HepG2 (cell line): ENCODE data around the gene ZNF853. TPM values are rescaled to one million over a fixed set of nuclear protein-coding genes. Genes with fewer than 3 reads are reported as not detected.

Experiments used
- FOXO4 ChIP-seq: sonication (generic); formaldehyde crosslinking; conservative IDR thresholded peaks from 2 replicates; pipeline ENCODE4 v1.8.1; 2023; ENCODE audit warnings: missing genetic modification reagents
- GABPA ChIP-seq, 2 experiments: IDR thresholded peaks; 2 replicates each; pipeline ENCODE4 v1.6.1; 2011 to 2016; ENCODE audit warnings: low read depth in 2 of 2, low read length in 1 of 2, missing biosample characterization in 1 of 2, missing genetic modification characterization in 1 of 2
- HDAC1 ChIP-seq: sonication (generic); formaldehyde crosslinking; IDR thresholded peaks from 2 replicates; pipeline ENCODE4 v1.5.1; 2020; ENCODE audit warnings: mild to moderate bottlenecking, missing genetic modification reagents
- HNRNPL ChIP-seq: fragments of 200-400 bp; formaldehyde crosslinking; IDR thresholded peaks from 2 replicates; pipeline ENCODE4 v1.6.1; 2017; ENCODE audit warnings: mild to moderate bottlenecking, low read depth, low read length
- IKZF5 ChIP-seq: IDR thresholded peaks from 2 replicates; pipeline ENCODE4 v1.6.1; 2018; ENCODE audit warnings: missing genetic modification reagents, mild to moderate bottlenecking, missing compliant biosample characterization
- NCOA2 ChIP-seq: sonication (generic); formaldehyde crosslinking; IDR thresholded peaks from 2 replicates; pipeline ENCODE4 v1.8.0; 2022; ENCODE audit warnings: inconsistent platforms
- PPARG ChIP-seq: conservative IDR thresholded peaks from 2 replicates; pipeline ENCODE4 v1.6.1; 2016; ENCODE audit warnings: missing biosample characterization, missing genetic modification reagents
- RXRB ChIP-seq: IDR thresholded peaks from 2 replicates; pipeline ENCODE4 v1.6.1; 2016; ENCODE audit warnings: borderline replicate concordance, missing genetic modification reagents, missing compliant biosample characterization
- SMC3 ChIP-seq: IDR thresholded peaks from 2 replicates; pipeline ENCODE4 v1.6.1; 2011; ENCODE audit warnings: low read length, improper control_type of control experiment
- SOX13 ChIP-seq, 3 experiments: fragments of 450-650 bp in 1 of 3; sonication (generic) in 1 of 3; formaldehyde crosslinking in 1 of 3; IDR thresholded peaks in 2 of 3; conservative IDR thresholded peaks in 1 of 3; 2 replicates each; pipeline versions ENCODE4 v1.5.0 to v1.6.1; 2016 to 2020; ENCODE audit warnings: antibody characterized with exemption in 1 of 3, mild to moderate bottlenecking in 1 of 3, missing compliant biosample characterization in 1 of 3, missing genetic modification reagents in 1 of 3, moderate library complexity in 1 of 3
- STAT6 ChIP-seq: sonication (generic); formaldehyde crosslinking; IDR thresholded peaks from 2 replicates; pipeline ENCODE4 v1.4.0; 2020; ENCODE audit warnings: missing genetic modification reagents, mild to moderate bottlenecking, borderline replicate concordance
- ZNF20 ChIP-seq: sonication (generic); formaldehyde crosslinking; IDR thresholded peaks from 2 replicates; pipeline ENCODE4 v1.4.0; 2020; ENCODE audit warnings: mild to moderate bottlenecking, moderate library complexity, missing genetic modification reagents
- ZNF589 ChIP-seq: sonication (generic); formaldehyde crosslinking; conservative IDR thresholded peaks from 2 replicates; pipeline ENCODE4 v1.8.0; 2022; ENCODE audit warnings: mild to moderate bottlenecking, moderate library complexity, missing genetic modification reagents
- ZNF710 ChIP-seq: sonication (generic); formaldehyde crosslinking; IDR thresholded peaks from 2 replicates; pipeline ENCODE4 v1.5.0; 2020; ENCODE audit warnings: mild to moderate bottlenecking, missing genetic modification reagents, borderline replicate concordance
- ZNF770 ChIP-seq: sonication (generic); formaldehyde crosslinking; IDR thresholded peaks from 2 replicates; pipeline ENCODE4 v1.5.0; 2020; ENCODE audit warnings: mild to moderate bottlenecking, missing genetic modification reagents
- ZNF781 ChIP-seq: sonication (generic); formaldehyde crosslinking; IDR thresholded peaks from 2 replicates; pipeline ENCODE4 v1.5.1; 2020; ENCODE audit warnings: borderline replicate concordance, mild to moderate bottlenecking, missing genetic modification reagents; ENCODE audit errors: not compliant biosample characterization
- ZZZ3 ChIP-seq: sonication (generic); formaldehyde crosslinking; IDR thresholded peaks from 2 replicates; pipeline ENCODE4 v1.4.0; 2020; ENCODE audit warnings: missing genetic modification reagents, mild to moderate bottlenecking, borderline replicate concordance
- polyA plus RNA-seq, 8 experiments: library from polyadenylated mRNA; depleted of rRNA in 3 of 8; stranded (reverse) in 7 of 8; unstranded in 1 of 8; fragments of >200 nt; fragmentation: Illumina TruSeq in 4 of 8; extraction: Trizol in 4 of 8; gene quantifications; 2 replicates each; pipeline versions ENCODE4 v1.2.1 to v1.2.3, GENCODE V29; 2011 to 2016; ENCODE audit warnings: low read depth in 4 of 8, missing spikeins in 1 of 8, mixed read lengths in 1 of 8; ENCODE audit not compliant: insufficient read depth in 1 of 8
- total RNA-seq, 5 experiments: library from RNA; depleted of rRNA; stranded (reverse); fragments of >200 nt; fragmentation: Illumina TruSeq; extraction: Trizol; gene quantifications; 2 replicates each; pipeline ENCODE4 v1.2.3, GENCODE V29; 2016; ENCODE audit warnings: low read depth in 1 of 5

The ZNF853 gene
- total and polyA plus RNA-seq, 2 of the 13 experiments (the other 11 are each of a cell fraction or from before 2014, with no cell fraction given) = 2.1 to 6.2 TPM

GRCh38 chr7:6575281-6576023 is 40.0 kb upstream of the ZNF853 start (continued):
- TF ChIP-seq PPARG (CRISPR knock-in tag) (no peak), ZZZ3 (CRISPR knock-in tag) (no peak), SOX13 (IDR thresholded peaks at IDR 0.05) (0 out of 2 replicates have a peak, but pooled peaks have one; percentile 15), SOX13 (CRISPR knock-in tag; conservative IDR thresholded peaks at IDR 0.05 in 1 of 2, IDR thresholded peaks at IDR 0.05 in 1 of 2) (peak in 1 of 2 experiments; percentile 65; a peak in 2 of 4 replicates), SMC3 (no peak), RXRB (CRISPR knock-in tag) (peak; percentile 21; the same call in 1 of the 2 replicates), HNRNPL (no peak), ZNF710 (0 out of 2 replicates have a peak, but pooled peaks have one; percentile 40), NCOA2 (peak; percentile 77; the same call in 1 of the 2 replicates), FOXO4 (CRISPR knock-in tag) (0 out of 2 replicates have a peak, but pooled peaks have one; percentile 65), GABPA (IDR thresholded peaks at IDR 0.05; ENCODE audit: low read depth, low read length) (no peak), GABPA (CRISPR knock-in tag; IDR thresholded peaks at IDR 0.05; ENCODE audit: low read depth) (no peak), ZNF20 (CRISPR knock-in tag) (no peak), IKZF5 (CRISPR knock-in tag) (peak; percentile 38; the same call in 1 of the 2 replicates), ZNF589 (CRISPR knock-in tag) (no peak), HDAC1 (CRISPR knock-in tag) (0 out of 2 replicates have a peak, but pooled peaks have one; percentile 19), STAT6 (CRISPR knock-in tag) (no peak), ZNF781 (CRISPR knock-in tag) (no peak), ZNF770 (peak; percentile 83)
